HG02938 (cell line): ENCODE data around the gene TTC28.
"Not testable (repeated sequence)": the region's sequence is repeated elsewhere in the genome, so short reads cannot be mapped to it uniquely, and the experiment has no call there.

ENCODE experiments used
- ATAC-seq: cut with Tn5 transposase; IDR thresholded peaks from one replicate; pipeline ENCODE4 v1.9.1; 2021; ENCODE audit warnings: mild to moderate bottlenecking, moderate library complexity; ENCODE audit not compliant: unreplicated experiment

TTC28 gene

GRCh38 chr22:28500006-28500405 lies 179.6 kb downstream of the TTC28 start:
- no peak for ATAC-seq

- no peak for ATAC-seq
These were observed 181.6 kb downstream of the TTC28 start for GRCh38 chr22:28498044-28498443.

- ATAC-seq, result no peak
These were observed 182.5 kb downstream of the TTC28 start for GRCh38 chr22:28497188-28497587.

GRCh38 chr22:28491289-28491688 lies 188.4 kb downstream of the TTC28 start:
- ATAC-seq, result not testable (repeated sequence)

GRCh38 chr22:28488825-28489224 lies 190.8 kb downstream of the TTC28 start:
- ATAC-seq, result no peak

- ATAC-seq, result no peak
These were observed 195.0 kb downstream of the TTC28 start for GRCh38 chr22:28484662-28485061.

GRCh38 chr22:28481725-28482124 lies 197.9 kb downstream of the TTC28 start:
- ATAC-seq, result no peak

- ATAC-seq, result no peak
These were observed 199.5 kb downstream of the TTC28 start for GRCh38 chr22:28480000-28480715.

GRCh38 chr22:28478564-28478963 lies 201.1 kb downstream of the TTC28 start:
- ATAC-seq, result no peak

- ATAC-seq, result no peak
These were observed 202.1 kb downstream of the TTC28 start for GRCh38 chr22:28477556-28477955.

GRCh38 chr22:28474330-28474729 lies 205.3 kb downstream of the TTC28 start:
- no peak for ATAC-seq

GRCh38 chr22:28473258-28473657 lies 206.4 kb downstream of the TTC28 start:
- ATAC-seq, result no peak

GRCh38 chr22:28467055-28467454 lies 212.6 kb downstream of the TTC28 start:
- ATAC-seq, result not testable (repeated sequence)

- no peak for ATAC-seq
These were observed 213.2 kb downstream of the TTC28 start for GRCh38 chr22:28466399-28466798.

- no peak for ATAC-seq
These were observed 213.8 kb downstream of the TTC28 start for GRCh38 chr22:28465841-28466240.

GRCh38 chr22:28464127-28464526 lies 215.5 kb downstream of the TTC28 start:
- ATAC-seq, result no peak

GRCh38 chr22:28463408-28463807 lies 216.2 kb downstream of the TTC28 start:
- ATAC-seq, result not testable (repeated sequence)

GRCh38 chr22:28462901-28463300 lies 216.7 kb downstream of the TTC28 start:
- ATAC-seq, result no peak

GRCh38 chr22:28462041-28462440 lies 217.6 kb downstream of the TTC28 start:
- ATAC-seq, result no peak

GRCh38 chr22:28454431-28455064 lies 225.1 kb downstream of the TTC28 start:
- no peak for ATAC-seq

- no peak for ATAC-seq
These were observed 229.5 kb downstream of the TTC28 start for GRCh38 chr22:28450109-28450508.

GRCh38 chr22:28449041-28449440 lies 230.6 kb downstream of the TTC28 start:
- ATAC-seq, result no peak

- ATAC-seq, result no peak
These were observed 231.0 kb downstream of the TTC28 start for GRCh38 chr22:28448625-28449024.
